Epithelial cell of proximal tubule (primary cell): ENCODE results near the gene ZNF366. TPM values are rescaled to one million over a fixed set of nuclear protein-coding genes. Genes with fewer than 3 reads are reported as not detected.

Experiments used
- DNase-seq: peaks from one replicate; pipeline ENCODE4 v3.0.0-alpha.2; 2011; ENCODE audit warnings: low read depth
- H3K4me3 ChIP-seq: 2 replicates; pipeline ENCODE4 v1.5.1; 2011; ENCODE audit warnings: low read depth, mild to moderate bottlenecking, low read length
- CTCF ChIP-seq: conservative IDR thresholded peaks from 2 replicates; pipeline ENCODE4 v1.5.1; 2012; ENCODE audit warnings: low read depth, mild to moderate bottlenecking, low read length
- total RNA-seq: library from RNA; depleted of rRNA; stranded (reverse); fragments of >200 nt; gene quantifications from 2 replicates; pipeline ENCODE4 v1.2.3, GENCODE V29; 2015

ZNF366 gene
- total RNA-seq, 1 donor from 2014 or later = not detected

GRCh38 chr5:72427016-72427415, 80.2 kb downstream of the ZNF366 start:
- DNase-seq = no peak
- TF ChIP-seq CTCF = no peak

GRCh38 chr5:72426019-72426418, 81.2 kb downstream of the ZNF366 start:
- no peak for TF ChIP-seq CTCF
- no peak overlapping the region for H3K4me3 ChIP-seq
- no peak for DNase-seq

More at GRCh38 chr5:72427016-72427415, 80.2 kb downstream of the ZNF366 start:
- no peak overlapping the region for H3K4me3 ChIP-seq

- DNase-seq = no peak
- H3K4me3 ChIP-seq = no peak overlapping the region
- no peak for TF ChIP-seq CTCF
Measured at GRCh38 chr5:72418271-72418670, 88.9 kb downstream of the ZNF366 start.

GRCh38 chr5:72417333-72418062, 89.7 kb downstream of the ZNF366 start:
- no peak for TF ChIP-seq CTCF
- no peak for DNase-seq
- H3K4me3 ChIP-seq = no peak overlapping the region

- no peak for DNase-seq
Measured at GRCh38 chr5:72415616-72416325, 91.4 kb downstream of the ZNF366 start.

GRCh38 chr5:72412283-72413055, 94.7 kb downstream of the ZNF366 start:
- no peak for DNase-seq
- no peak overlapping the region for H3K4me3 ChIP-seq
- peak; percentile 20 for TF ChIP-seq CTCF

More at GRCh38 chr5:72415616-72416325, 91.4 kb downstream of the ZNF366 start:
- no peak overlapping the region for H3K4me3 ChIP-seq
- no peak for TF ChIP-seq CTCF
